ENCODE measurements around the gene TFCP2L1.
A peak's percentile ranks its signal among the peaks of the same experiment; 100 is the strongest.

The TFCP2L1 gene

DNA sequence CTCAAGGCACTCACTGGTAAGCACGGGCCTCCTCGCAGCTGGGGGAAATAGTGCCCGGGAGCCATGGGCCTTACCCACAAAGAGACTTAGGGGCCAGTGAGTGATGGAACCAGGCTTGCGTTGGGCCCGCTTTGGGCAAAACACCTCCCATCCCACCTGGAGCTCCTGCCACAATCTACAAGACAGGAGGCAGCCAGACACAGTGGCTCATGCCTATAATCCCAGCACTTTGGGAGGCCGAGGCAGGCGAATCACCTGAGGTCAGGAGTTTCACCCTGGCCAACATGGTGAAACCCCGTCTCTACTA lies 88.2 kb downstream of the TFCP2L1 start:
- TF ChIP-seq, protein P1, sequence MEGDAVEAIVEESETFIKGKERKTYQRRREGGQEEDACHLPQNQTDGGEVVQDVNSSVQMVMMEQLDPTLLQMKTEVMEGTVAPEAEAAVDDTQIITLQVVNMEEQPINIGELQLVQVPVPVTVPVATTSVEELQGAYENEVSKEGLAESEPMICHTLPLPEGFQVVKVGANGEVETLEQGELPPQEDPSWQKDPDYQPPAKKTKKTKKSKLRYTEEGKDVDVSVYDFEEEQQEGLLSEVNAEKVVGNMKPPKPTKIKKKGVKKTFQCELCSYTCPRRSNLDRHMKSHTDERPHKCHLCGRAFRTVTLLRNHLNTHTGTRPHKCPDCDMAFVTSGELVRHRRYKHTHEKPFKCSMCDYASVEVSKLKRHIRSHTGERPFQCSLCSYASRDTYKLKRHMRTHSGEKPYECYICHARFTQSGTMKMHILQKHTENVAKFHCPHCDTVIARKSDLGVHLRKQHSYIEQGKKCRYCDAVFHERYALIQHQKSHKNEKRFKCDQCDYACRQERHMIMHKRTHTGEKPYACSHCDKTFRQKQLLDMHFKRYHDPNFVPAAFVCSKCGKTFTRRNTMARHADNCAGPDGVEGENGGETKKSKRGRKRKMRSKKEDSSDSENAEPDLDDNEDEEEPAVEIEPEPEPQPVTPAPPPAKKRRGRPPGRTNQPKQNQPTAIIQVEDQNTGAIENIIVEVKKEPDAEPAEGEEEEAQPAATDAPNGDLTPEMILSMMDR (conservative IDR thresholded peaks at IDR 0.05), result no peak
- TF ChIP-seq ZFX (IDR thresholded peaks at IDR 0.05), result no peak
- peak overlapping the region; percentile 37 for H3K27ac ChIP-seq

DNA sequence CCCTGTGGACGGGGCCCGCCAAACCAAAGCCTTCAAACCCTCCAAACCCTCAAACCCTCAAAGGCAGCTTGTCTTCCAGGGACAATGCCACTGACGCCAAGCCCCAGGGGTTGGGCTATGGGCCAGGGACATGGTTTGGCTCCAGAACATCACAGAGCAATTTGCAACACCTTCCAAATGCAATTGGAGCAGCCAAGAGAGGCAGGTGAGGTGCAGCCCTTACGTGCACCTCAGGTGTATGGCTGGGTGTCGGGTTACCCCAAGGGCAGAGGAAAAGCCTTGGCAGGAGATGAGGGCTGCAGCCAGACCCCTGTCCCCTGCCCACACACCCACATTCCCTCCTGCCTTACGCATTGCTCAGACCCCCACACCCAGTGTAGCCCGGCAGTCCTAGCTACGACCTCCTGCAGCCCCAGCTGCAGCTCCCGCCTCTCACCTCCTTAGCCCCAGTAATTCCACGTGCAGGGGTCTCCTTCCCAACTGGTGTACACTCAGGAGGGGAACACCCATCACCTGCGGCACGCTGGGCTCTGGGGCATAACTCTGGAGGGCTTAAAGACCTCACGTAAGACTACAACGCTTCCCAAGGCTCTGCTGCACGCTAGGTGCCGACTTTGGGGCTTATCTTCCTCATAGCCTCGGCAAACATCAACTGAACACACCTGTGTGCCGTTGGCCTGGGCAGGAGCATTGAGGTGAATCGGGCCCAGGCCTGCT lies 88.7 kb downstream of the TFCP2L1 start:
- H3K27ac ChIP-seq, result peak overlapping the region; percentile 37; the same call in 1 of the 2 replicates
- no peak for TF ChIP-seq ZFX (IDR thresholded peaks at IDR 0.05)
- TF ChIP-seq, protein P1 (conservative IDR thresholded peaks at IDR 0.05), result no peak

- TF ChIP-seq ZFX (IDR thresholded peaks at IDR 0.05), result no peak
- TF ChIP-seq, protein P1 (conservative IDR thresholded peaks at IDR 0.05), result no peak
- H3K27ac ChIP-seq, result no peak overlapping the region
Measured at GRCh38 chr2:121195036-121195435, 90.0 kb downstream of the TFCP2L1 start.

GRCh38 chr2:121194626-121195025 lies 90.4 kb downstream of the TFCP2L1 start:
- no peak for TF ChIP-seq ZFX (IDR thresholded peaks at IDR 0.05)
- TF ChIP-seq, protein P1 (conservative IDR thresholded peaks at IDR 0.05), result no peak
- no peak overlapping the region for H3K27ac ChIP-seq

GRCh38 chr2:121193185-121193584 lies 91.8 kb downstream of the TFCP2L1 start:
- H3K27ac ChIP-seq, result no peak overlapping the region
- TF ChIP-seq, protein P1 (conservative IDR thresholded peaks at IDR 0.05), result no peak
- TF ChIP-seq ZFX (IDR thresholded peaks at IDR 0.05), result no peak

GRCh38 chr2:121192576-121192975 lies 92.4 kb downstream of the TFCP2L1 start:
- no peak overlapping the region for H3K27ac ChIP-seq
- no peak for TF ChIP-seq ZFX (IDR thresholded peaks at IDR 0.05)
- TF ChIP-seq, protein P1 (conservative IDR thresholded peaks at IDR 0.05), result no peak

- H3K27ac ChIP-seq, result no peak overlapping the region
Measured at GRCh38 chr2:121191191-121192170, 93.5 kb downstream of the TFCP2L1 start.

More at GRCh38 chr2:121191191-121192170, 93.5 kb downstream of the TFCP2L1 start:
- TF ChIP-seq, protein P1 (conservative IDR thresholded peaks at IDR 0.05), result no peak
- TF ChIP-seq ZFX (IDR thresholded peaks at IDR 0.05), result no peak

Data from C4-2B (cell line).